SK-N-SH (cell line): ENCODE measurements around the gene KIFC3.
"Not testable (repeated sequence)": the region's sequence is repeated elsewhere in the genome, so short reads cannot be mapped to it uniquely, and the experiment has no call there.

Experiments
- POLR2AphosphoS5 ChIP-seq: IDR thresholded peaks from 2 replicates; pipeline ENCODE4 v1.6.1; 2012; ENCODE audit warnings: low read depth, low read length
- TF ChIP-seq, protein P1 (sequence below): fragments of 200-600 bp; sonication (generic); IDR thresholded peaks from 2 replicates; pipeline ENCODE4 v1.6.1; 2017; ENCODE audit warnings: antibody characterized with exemption, mild to moderate bottlenecking, moderate library complexity

- TF ChIP-seq, protein P1, sequence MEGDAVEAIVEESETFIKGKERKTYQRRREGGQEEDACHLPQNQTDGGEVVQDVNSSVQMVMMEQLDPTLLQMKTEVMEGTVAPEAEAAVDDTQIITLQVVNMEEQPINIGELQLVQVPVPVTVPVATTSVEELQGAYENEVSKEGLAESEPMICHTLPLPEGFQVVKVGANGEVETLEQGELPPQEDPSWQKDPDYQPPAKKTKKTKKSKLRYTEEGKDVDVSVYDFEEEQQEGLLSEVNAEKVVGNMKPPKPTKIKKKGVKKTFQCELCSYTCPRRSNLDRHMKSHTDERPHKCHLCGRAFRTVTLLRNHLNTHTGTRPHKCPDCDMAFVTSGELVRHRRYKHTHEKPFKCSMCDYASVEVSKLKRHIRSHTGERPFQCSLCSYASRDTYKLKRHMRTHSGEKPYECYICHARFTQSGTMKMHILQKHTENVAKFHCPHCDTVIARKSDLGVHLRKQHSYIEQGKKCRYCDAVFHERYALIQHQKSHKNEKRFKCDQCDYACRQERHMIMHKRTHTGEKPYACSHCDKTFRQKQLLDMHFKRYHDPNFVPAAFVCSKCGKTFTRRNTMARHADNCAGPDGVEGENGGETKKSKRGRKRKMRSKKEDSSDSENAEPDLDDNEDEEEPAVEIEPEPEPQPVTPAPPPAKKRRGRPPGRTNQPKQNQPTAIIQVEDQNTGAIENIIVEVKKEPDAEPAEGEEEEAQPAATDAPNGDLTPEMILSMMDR, result not testable (repeated sequence)
- TF ChIP-seq POLR2AphosphoS5, result not testable (repeated sequence)
Observed at GRCh38 chr16:57811340-57811739, 9.0 kb upstream of the KIFC3 start.
